Fibroblast of skin of abdomen (primary cell): ENCODE data around the gene GAP43.
A peak's percentile ranks its signal among the peaks of the same experiment; 100 is the strongest.

ENCODE experiments used
- DNase-seq: peaks from one replicate; pipeline ENCODE4 v3.0.0-alpha.2; 2013

GAP43 gene

GRCh38 chr3:115663414-115663813 is 40.1 kb downstream of the GAP43 start:
- DNase-seq, result no peak

GRCh38 chr3:115666081-115666480 is 42.8 kb downstream of the GAP43 start:
- no peak for DNase-seq

GRCh38 chr3:115666920-115667737 is 43.8 kb downstream of the GAP43 start:
- DNase-seq, result no peak

GRCh38 chr3:115667738-115668065 is 44.4 kb downstream of the GAP43 start:
- no peak for DNase-seq

- no peak for DNase-seq
Observed at GRCh38 chr3:115670911-115671310, 47.6 kb downstream of the GAP43 start.

GRCh38 chr3:115671761-115672455 is 48.6 kb downstream of the GAP43 start:
- DNase-seq, result no peak

- DNase-seq, result no peak
Observed at GRCh38 chr3:115673881-115674280, 50.6 kb downstream of the GAP43 start.

- DNase-seq, result no peak
Observed at GRCh38 chr3:115676336-115676735, 53.0 kb downstream of the GAP43 start.

GRCh38 chr3:115680803-115681345 is 57.6 kb downstream of the GAP43 start:
- DNase-seq, result peak; percentile 45

- DNase-seq, result no peak
Observed at GRCh38 chr3:115681736-115682135, 58.4 kb downstream of the GAP43 start.

- no peak for DNase-seq
Observed at GRCh38 chr3:115683305-115683704, 60.0 kb downstream of the GAP43 start.

GRCh38 chr3:115683773-115684172 is 60.5 kb downstream of the GAP43 start:
- DNase-seq, result no peak

- DNase-seq, result no peak
Observed at GRCh38 chr3:115685097-115685496, 61.8 kb downstream of the GAP43 start.

GRCh38 chr3:115687721-115688120 is 64.4 kb downstream of the GAP43 start:
- no peak for DNase-seq

GRCh38 chr3:115688418-115688817 is 65.1 kb downstream of the GAP43 start:
- DNase-seq, result no peak

- DNase-seq, result no peak
Observed at GRCh38 chr3:115689928-115690327, 66.6 kb downstream of the GAP43 start.

- no peak for DNase-seq
Observed at GRCh38 chr3:115691964-115692363, 68.7 kb downstream of the GAP43 start.

- DNase-seq, result peak; percentile 79
Observed at GRCh38 chr3:115692887-115693524, 69.7 kb downstream of the GAP43 start.

GRCh38 chr3:115693868-115694267 is 70.6 kb downstream of the GAP43 start:
- DNase-seq, result no peak

GRCh38 chr3:115695090-115695489 is 71.8 kb downstream of the GAP43 start:
- no peak for DNase-seq

- peak; percentile 43 for DNase-seq
Observed at GRCh38 chr3:115697263-115698053, 74.1 kb downstream of the GAP43 start.

- peak; percentile 78 for DNase-seq
Observed at GRCh38 chr3:115698851-115699591, 75.7 kb downstream of the GAP43 start.
